Fibroblast of lung (primary cell): ENCODE data around the gene KCND2.
A peak's percentile ranks its signal among the peaks of the same experiment; 100 is the strongest.

Experiments
- CTCF ChIP-seq, 2 donors: IDR thresholded peaks in 1 of 2; conservative IDR thresholded peaks in 1 of 2; 1 replicate in 1 of 2; 2 replicates in 1 of 2; pipeline ENCODE4 v1.5.1; 2011 to 2012; ENCODE audit warnings: low read length in 2 of 2, control low read depth in 1 of 2, inconsistent platforms in 1 of 2, low read depth in 1 of 2, mild to moderate bottlenecking in 1 of 2
- EZH2 ChIP-seq: IDR thresholded peaks from 2 replicates; pipeline ENCODE4 v1.5.1; 2012; ENCODE audit warnings: low read length, control low read depth, mild to moderate bottlenecking; ENCODE audit errors: missing control alignments

GRCh38 chr7:120272261-120272660, 714 bp upstream of the KCND2 start:
- peak; percentile 73 to 79 for TF ChIP-seq CTCF (conservative IDR thresholded peaks at IDR 0.05 in 1 of 2, IDR thresholded peaks at IDR 0.05 in 1 of 2; ENCODE audit: low read depth in 1 of 2, low read length in 2 of 2)
- TF ChIP-seq EZH2: no peak
